Mesendoderm (in vitro differentiated cells): ENCODE data around the gene S100A9. TPM values are rescaled to one million over a fixed set of nuclear protein-coding genes. Genes with fewer than 3 reads are reported as not detected.

Experiments used
- DNase-seq: peaks from one replicate; pipeline ENCODE4 v3.0.0; 2013
- H2AK5ac ChIP-seq: 2 replicates; pipeline ENCODE4 v1.6.1; 2013; ENCODE audit warnings: low read length, inconsistent platforms
- H2BK120ac ChIP-seq: 2 replicates; pipeline ENCODE4 v1.6.1; 2013; ENCODE audit warnings: low read depth, mild to moderate bottlenecking, low read length, moderate library complexity, mixed read lengths
- H2BK15ac ChIP-seq: replicated peaks from 2 replicates; pipeline ENCODE4 v1.6.1; 2013; ENCODE audit warnings: low read depth, mild to moderate bottlenecking, moderate library complexity
- H2BK5ac ChIP-seq: 2 replicates; pipeline ENCODE4 v1.6.1; 2013; ENCODE audit warnings: low read length, inconsistent platforms
- H3K18ac ChIP-seq: 2 replicates; pipeline ENCODE4 v1.6.1; 2013; ENCODE audit warnings: mild to moderate bottlenecking, low read length, mixed read lengths
- H3K23ac ChIP-seq: one replicate; pipeline ENCODE4 v1.6.1; 2013; ENCODE audit warnings: low read length
- H3K27ac ChIP-seq: 2 replicates; pipeline ENCODE4 v1.5.1; 2013; ENCODE audit warnings: low read depth, mild to moderate bottlenecking, inconsistent platforms, low read length, moderate library complexity
- H3K27me3 ChIP-seq: 2 replicates; pipeline ENCODE4 v1.6.1; 2013; ENCODE audit warnings: low read length, control low read depth, mild to moderate bottlenecking, inconsistent platforms; ENCODE audit not compliant: insufficient read depth, poor library complexity
- H3K36me3 ChIP-seq: 2 replicates; pipeline ENCODE4 v1.6.1; 2013; ENCODE audit warnings: low read length, inconsistent platforms; ENCODE audit not compliant: control insufficient read depth, insufficient read depth
- H3K4ac ChIP-seq: one replicate; pipeline ENCODE4 v1.6.1; 2013; ENCODE audit warnings: low read depth, mild to moderate bottlenecking, low read length, moderate library complexity
- H3K4me1 ChIP-seq: 2 replicates; pipeline ENCODE4 v1.6.1; 2013; ENCODE audit warnings: low read depth, low read length, inconsistent platforms; ENCODE audit not compliant: control insufficient read depth
- H3K4me2 ChIP-seq: 2 replicates; pipeline ENCODE4 v1.6.1; 2013; ENCODE audit warnings: low read length
- H3K4me3 ChIP-seq: 2 replicates; pipeline ENCODE4 v1.5.1; 2013; ENCODE audit warnings: mild to moderate bottlenecking, low read length
- H3K56ac ChIP-seq: one replicate; pipeline ENCODE4 v1.6.1; 2013; ENCODE audit warnings: low read length
- H3K79me1 ChIP-seq: 2 replicates; pipeline ENCODE4 v1.6.1; 2013; ENCODE audit warnings: low read length, inconsistent platforms
- H3K79me2 ChIP-seq: 2 replicates; pipeline ENCODE4 v1.6.1; 2013; ENCODE audit warnings: mild to moderate bottlenecking, low read length; ENCODE audit not compliant: control insufficient read depth, insufficient read depth
- H3K9ac ChIP-seq: 2 replicates; pipeline ENCODE4 v1.6.1; 2013; ENCODE audit warnings: low read length, inconsistent platforms
- H4K5ac ChIP-seq: one replicate; pipeline ENCODE4 v1.6.1; 2013; ENCODE audit warnings: low read length
- H4K8ac ChIP-seq: one replicate; pipeline ENCODE4 v1.6.1; 2013; ENCODE audit warnings: low read depth, mild to moderate bottlenecking, control low read depth, low read length, moderate library complexity
- WGBS: extraction: QIAGEN DNeasy Blood & Tissue Kit; methylation state at CpG from one replicate; pipeline ENCODE4 v1.1.7; 2013; ENCODE audit warnings: low lambda C conversion rate, missing lambda C conversion rate; ENCODE audit not compliant: insufficient coverage; ENCODE audit errors: extremely low coverage; 5-methylcytosine and 5-hydroxymethylcytosine counted together
- polyA plus RNA-seq, 2 experiments: library from polyadenylated mRNA; stranded (reverse); fragments of 200-250 nt; gene quantifications; one replicate each; pipeline ENCODE4 v1.2.3, GENCODE V29; 2013

Gene S100A9
- 0.31 TPM for polyA plus RNA-seq (2013, experiment 1 of 2)
- polyA plus RNA-seq (2013, experiment 2 of 2) = 0.14 TPM

DNA sequence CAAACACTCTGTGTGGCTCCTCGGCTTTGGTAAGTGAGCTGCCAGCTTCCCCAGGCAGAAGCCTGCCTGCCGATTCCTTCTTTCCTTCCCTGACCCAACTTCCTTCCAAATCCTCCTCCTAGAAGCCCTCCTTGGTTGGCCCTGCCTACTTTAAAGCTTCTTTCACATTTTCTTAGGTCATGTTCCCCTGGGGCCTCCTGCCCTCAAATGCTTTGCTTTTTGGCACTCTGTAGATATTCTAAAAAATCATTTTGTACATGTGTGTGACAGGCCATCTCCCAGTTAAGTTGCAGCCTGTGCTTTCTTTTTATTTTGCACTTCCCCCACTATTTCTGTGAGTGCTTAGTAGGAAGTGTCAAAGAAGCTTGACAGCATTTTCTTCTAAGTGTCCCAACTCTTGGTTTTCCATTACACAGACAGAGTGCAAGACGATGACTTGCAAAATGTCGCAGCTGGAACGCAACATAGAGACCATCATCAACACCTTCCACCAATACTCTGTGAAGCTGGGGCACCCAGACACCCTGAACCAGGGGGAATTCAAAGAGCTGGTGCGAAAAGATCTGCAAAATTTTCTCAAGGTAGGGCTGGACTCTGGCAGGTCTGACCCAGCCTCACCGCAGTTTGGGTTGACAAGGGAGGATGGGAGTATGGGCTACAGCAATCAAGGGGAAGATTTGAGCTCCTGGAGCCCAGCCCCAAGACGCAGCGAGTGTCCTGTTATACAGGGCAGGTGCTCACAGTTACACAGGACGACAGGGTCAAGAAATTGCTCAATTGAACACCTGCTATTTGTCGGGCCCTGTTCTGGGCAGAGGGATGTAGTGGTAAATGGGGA is at the start of gene S100A9:
TSS of gene S100A9 (plus strand) at position 2 of the 838 bp plus-strand sequence. CDS start at position 432, 430 bp downstream.
- no peak within 1 kb of the TSS for H3K9ac ChIP-seq
- no peaks in the 10 kb centered on the region for H3K79me1 ChIP-seq
- H3K36me3 ChIP-seq = no peaks in the 10 kb centered on the region
- H3K4me3 ChIP-seq = no peak within 1 kb of the TSS
- H3K4ac ChIP-seq = no peak within 1 kb of the TSS
- no CpG with 5 or more reads among the region's 11 CpGs for WGBS
- no peak within 1 kb of the TSS for H2AK5ac ChIP-seq
- H3K23ac ChIP-seq = no peak within 1 kb of the TSS
- no peak within 1 kb of the TSS for H2BK120ac ChIP-seq
- no peak within 1 kb of the TSS for H2BK15ac ChIP-seq
- H3K56ac ChIP-seq = peak within 1 kb of the TSS; percentile 11
- no peaks in the 10 kb centered on the region for H3K27me3 ChIP-seq
- no peak for DNase-seq
- no peak within 1 kb of the TSS for H3K18ac ChIP-seq
- H2BK5ac ChIP-seq = no peak within 1 kb of the TSS
- no peak within 1 kb of the TSS for H3K27ac ChIP-seq
- H3K79me2 ChIP-seq = no peaks in the 10 kb centered on the region
- H4K5ac ChIP-seq = no peak within 1 kb of the TSS
- no peak within 1 kb of the TSS for H3K4me2 ChIP-seq
- no peak within 1 kb of the TSS for H4K8ac ChIP-seq
- no peaks in the 10 kb centered on the region for H3K4me1 ChIP-seq

- H3K4ac ChIP-seq = no peak overlapping the region
- no CpG with 5 or more reads among the region's 2 CpGs for WGBS
- H3K4me1 ChIP-seq = no peaks in the 10 kb centered on the region
- H3K27ac ChIP-seq = no peak overlapping the region
- H3K23ac ChIP-seq = no peak overlapping the region
- no peak overlapping the region for H3K4me2 ChIP-seq
- H3K4me3 ChIP-seq = no peak overlapping the region
- H4K8ac ChIP-seq = no peak overlapping the region
- H3K36me3 ChIP-seq = no peaks in the 10 kb centered on the region
- no peak overlapping the region for H3K9ac ChIP-seq
- no peak overlapping the region for H4K5ac ChIP-seq
- no peak overlapping the region for H2BK15ac ChIP-seq
- H2BK5ac ChIP-seq = no peak overlapping the region
- no peak for DNase-seq
- no peaks in the 10 kb centered on the region for H3K79me1 ChIP-seq
- no peaks in the 10 kb centered on the region for H3K79me2 ChIP-seq
- no peak overlapping the region for H2AK5ac ChIP-seq
- H3K18ac ChIP-seq = no peak overlapping the region
- H2BK120ac ChIP-seq = no peak overlapping the region
- no peak overlapping the region for H3K56ac ChIP-seq
- H3K27me3 ChIP-seq = no peaks in the 10 kb centered on the region
Measured at GRCh38 chr1:153308540-153308939, 49.1 kb upstream of the S100A9 start.

DNA sequence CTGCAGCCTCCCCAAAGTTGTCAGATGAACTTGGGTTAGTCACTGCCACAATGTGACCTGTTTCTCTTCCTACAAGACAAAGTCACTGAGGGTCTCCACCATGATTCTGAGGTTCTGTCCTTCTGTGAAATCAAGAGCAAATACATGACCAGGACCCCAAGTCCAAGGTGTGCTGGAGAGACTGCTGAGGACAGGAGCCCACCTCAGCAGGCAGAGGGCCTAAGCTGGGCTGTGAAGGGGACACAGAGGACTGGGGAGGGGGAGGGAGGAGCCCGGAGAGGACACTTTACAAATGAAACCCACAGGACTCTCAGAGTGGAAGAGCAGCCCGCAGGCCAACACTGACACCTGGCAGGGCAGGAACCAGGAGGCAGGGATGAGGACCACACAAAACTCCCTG is 48.2 kb upstream of the S100A9 start:
- H3K79me1 ChIP-seq = no peaks in the 10 kb centered on the region

GRCh38 chr1:153310526-153310925 is 47.1 kb upstream of the S100A9 start:
- H3K4ac ChIP-seq = no peak overlapping the region
- no peak overlapping the region for H3K4me2 ChIP-seq
- no peak overlapping the region for H2BK5ac ChIP-seq
- no peak overlapping the region for H2AK5ac ChIP-seq
- no peaks in the 10 kb centered on the region for H3K36me3 ChIP-seq
- H2BK15ac ChIP-seq = no peak overlapping the region
- WGBS = no CpG with 5 or more reads among the region's 7 CpGs
- no peak overlapping the region for H3K18ac ChIP-seq
- H4K8ac ChIP-seq = no peak overlapping the region
- no peaks in the 10 kb centered on the region for H3K4me1 ChIP-seq
- H3K27ac ChIP-seq = no peak overlapping the region
- DNase-seq = no peak
- H3K23ac ChIP-seq = no peak overlapping the region
- H4K5ac ChIP-seq = no peak overlapping the region
- no peak overlapping the region for H3K9ac ChIP-seq
- no peak overlapping the region for H3K4me3 ChIP-seq
- H3K79me1 ChIP-seq = no peaks in the 10 kb centered on the region
- no peak overlapping the region for H3K56ac ChIP-seq
- H3K27me3 ChIP-seq = no peaks in the 10 kb centered on the region
- no peaks in the 10 kb centered on the region for H3K79me2 ChIP-seq
- H2BK120ac ChIP-seq = no peak overlapping the region

More for the DNA sequence above, 48.2 kb upstream of the S100A9 start:
- Histone ChIP-seq H3K79me2 (no peaks in the 10 kb centered on the region), H3K4me3 (no peak overlapping the region), H2BK5ac (no peak overlapping the region), H3K9ac (no peak overlapping the region), H3K27me3 (no peaks in the 10 kb centered on the region), H4K8ac (no peak overlapping the region), H2AK5ac (no peak overlapping the region), H3K27ac (no peak overlapping the region), H3K4me2 (no peak overlapping the region), H3K23ac (no peak overlapping the region), H3K4ac (no peak overlapping the region), H4K5ac (no peak overlapping the region), H2BK120ac (no peak overlapping the region), H2BK15ac (no peak overlapping the region), H3K36me3 (no peaks in the 10 kb centered on the region), H3K4me1 (no peaks in the 10 kb centered on the region), H3K18ac (no peak overlapping the region), H3K56ac (no peak overlapping the region)
- no peak for DNase-seq
- WGBS = no CpG with 5 or more reads among the region's 2 CpGs

GRCh38 chr1:153312570-153313186 is 45.0 kb upstream of the S100A9 start, which contains the start of gene PGLYRP3:
Gene PGLYRP3 (minus strand): TSS chr1:153312952. CDS start chr1:153310665, 2,287 bp downstream.
- H2BK15ac ChIP-seq = no peak within 1 kb of the TSS
- no peak within 1 kb of the TSS for H3K9ac ChIP-seq
- H3K4me2 ChIP-seq = no peak within 1 kb of the TSS
- no peak within 1 kb of the TSS for H4K8ac ChIP-seq
- peak; percentile 74 for DNase-seq
- H3K56ac ChIP-seq = no peak within 1 kb of the TSS
- H4K5ac ChIP-seq = no peak within 1 kb of the TSS
- H3K4me1 ChIP-seq = no peaks in the 10 kb centered on the region
- H2AK5ac ChIP-seq = no peak within 1 kb of the TSS
- H3K23ac ChIP-seq = no peak within 1 kb of the TSS
- no CpG with 5 or more reads among the region's 4 CpGs for WGBS
- H2BK120ac ChIP-seq = no peak within 1 kb of the TSS
- H3K27me3 ChIP-seq = no peaks in the 10 kb centered on the region
- H3K79me2 ChIP-seq = no peaks in the 10 kb centered on the region
- no peak within 1 kb of the TSS for H3K4ac ChIP-seq
- H3K36me3 ChIP-seq = no peaks in the 10 kb centered on the region
- H2BK5ac ChIP-seq = no peak within 1 kb of the TSS
- H3K18ac ChIP-seq = no peak within 1 kb of the TSS
- H3K79me1 ChIP-seq = no peaks in the 10 kb centered on the region
- H3K27ac ChIP-seq = no peak within 1 kb of the TSS
- H3K4me3 ChIP-seq = no peak within 1 kb of the TSS
